Measurements from ENCODE around the gene DRAM1. TPM values are rescaled to one million over a fixed set of nuclear protein-coding genes. Genes with fewer than 3 reads are reported as not detected.

Gene DRAM1
- total RNA-seq, 1 donor from 2014 or later, result 1.2 TPM

- no peak for DNase-seq (ENCODE audit: low spot score)
- no peaks in the 10 kb centered on the region for H3K36me3 Mint-ChIP-seq
- no peaks in the 10 kb centered on the region for H3F3A ChIP-seq (ENCODE audit: low read depth)
Observed at GRCh38 chr12:101954113-101954512, 76.7 kb downstream of the DRAM1 start.

GRCh38 chr12:101954676-101955075, 77.3 kb downstream of the DRAM1 start:
- DNase-seq (ENCODE audit: low spot score), result no peak
- no peak overlapping the region for H3K4me2 ChIP-seq
- Mint-ChIP-seq H3K27me3 (ENCODE audit: insufficient read depth, low read depth) (peaks cover 3% of the 10 kb centered on the region), H3K27ac (no peak overlapping the region), H3K9me3 (peaks cover 3% of the 10 kb centered on the region), H3K4me3 (no peak overlapping the region), H3K36me3 (no peaks in the 10 kb centered on the region), H3K4me1 (peaks cover 9% of the 10 kb centered on the region)
- H3K9ac ChIP-seq, result no peak overlapping the region
- no peak overlapping the region for H3K27ac ChIP-seq
- no peaks in the 10 kb centered on the region for H3K27me3 ChIP-seq
- peaks cover 8% of the 10 kb centered on the region for H3K4me1 ChIP-seq
- no peaks in the 10 kb centered on the region for H3K36me3 ChIP-seq
- no peak overlapping the region for H3K4me3 ChIP-seq
- H3K9me3 ChIP-seq (ENCODE audit: low read depth), result no peaks in the 10 kb centered on the region
- TF ChIP-seq EZH2phosphoT487 (IDR thresholded peaks at IDR 0.05), result no peak
- TF ChIP-seq CTCF (IDR thresholded peaks at IDR 0.05), result no peak
- TF ChIP-seq EZH2 (IDR thresholded peaks at IDR 0.05), result no peak
- H4K20me1 ChIP-seq (ENCODE audit: low read depth), result no peaks in the 10 kb centered on the region
- H3F3A ChIP-seq (ENCODE audit: low read depth), result no peaks in the 10 kb centered on the region
- no peak overlapping the region for H2AFZ ChIP-seq (replicated peaks)
- H3K79me2 ChIP-seq (ENCODE audit: low read depth), result no peaks in the 10 kb centered on the region

More at GRCh38 chr12:101954113-101954512, 76.7 kb downstream of the DRAM1 start:
- no peak overlapping the region for H3K27ac Mint-ChIP-seq
- H3K79me2 ChIP-seq (ENCODE audit: low read depth), result no peaks in the 10 kb centered on the region
- H3K9me3 Mint-ChIP-seq, result peaks cover 3% of the 10 kb centered on the region
- TF ChIP-seq CTCF (IDR thresholded peaks at IDR 0.05), result no peak
- TF ChIP-seq EZH2 (IDR thresholded peaks at IDR 0.05), result no peak
- TF ChIP-seq EZH2phosphoT487 (IDR thresholded peaks at IDR 0.05), result no peak
- H3K27ac ChIP-seq, result no peak overlapping the region
- no peak overlapping the region for H3K4me3 Mint-ChIP-seq
- no peaks in the 10 kb centered on the region for H3K9me3 ChIP-seq (ENCODE audit: low read depth)
- peaks cover 3% of the 10 kb centered on the region for H3K27me3 Mint-ChIP-seq (ENCODE audit: insufficient read depth, low read depth)
- H3K27me3 ChIP-seq, result no peaks in the 10 kb centered on the region
- H3K4me2 ChIP-seq, result no peak overlapping the region
- H3K4me1 ChIP-seq, result peaks cover 8% of the 10 kb centered on the region
- no peak overlapping the region for H3K9ac ChIP-seq
- no peaks in the 10 kb centered on the region for H3K36me3 ChIP-seq
- peaks cover 9% of the 10 kb centered on the region for H3K4me1 Mint-ChIP-seq
- H2AFZ ChIP-seq (replicated peaks), result no peak overlapping the region
- no peaks in the 10 kb centered on the region for H4K20me1 ChIP-seq (ENCODE audit: low read depth)
- no peak overlapping the region for H3K4me3 ChIP-seq

GRCh38 chr12:101957252-101957959, 80.0 kb downstream of the DRAM1 start:
- H3K9ac ChIP-seq, result no peak overlapping the region
- Mint-ChIP-seq H3K4me1 (peaks cover 9% of the 10 kb centered on the region), H3K4me3 (no peak overlapping the region), H3K36me3 (no peaks in the 10 kb centered on the region), H3K27ac (no peak overlapping the region), H3K27me3 (ENCODE audit: insufficient read depth, low read depth) (peaks cover 3% of the 10 kb centered on the region), H3K9me3 (peaks cover 3% of the 10 kb centered on the region)
- H3K9me3 ChIP-seq (ENCODE audit: low read depth), result no peaks in the 10 kb centered on the region
- no peak overlapping the region for H3K27ac ChIP-seq
- TF ChIP-seq CTCF (IDR thresholded peaks at IDR 0.05), result no peak
- TF ChIP-seq EZH2phosphoT487 (IDR thresholded peaks at IDR 0.05), result no peak
- no peak for TF ChIP-seq EZH2 (IDR thresholded peaks at IDR 0.05)
- H3K4me3 ChIP-seq, result no peak overlapping the region
- H3K4me2 ChIP-seq, result peak overlapping the region; percentile 27
- H2AFZ ChIP-seq (replicated peaks), result no peak overlapping the region
- no peak for DNase-seq (ENCODE audit: low spot score)
- H3K27me3 ChIP-seq, result no peaks in the 10 kb centered on the region
- no peaks in the 10 kb centered on the region for H3F3A ChIP-seq (ENCODE audit: low read depth)
- no peaks in the 10 kb centered on the region for H3K36me3 ChIP-seq
- no peaks in the 10 kb centered on the region for H4K20me1 ChIP-seq (ENCODE audit: low read depth)
- H3K4me1 ChIP-seq, result peaks cover 8% of the 10 kb centered on the region
- no peaks in the 10 kb centered on the region for H3K79me2 ChIP-seq (ENCODE audit: low read depth)
